SK-N-SH (cell line): ENCODE measurements around the gene ASAH2. TPM values are rescaled to one million over a fixed set of nuclear protein-coding genes. Genes with fewer than 3 reads are reported as not detected.

Experiments used
- CTCF ChIA-PET: fragments of 300-600, 350-600 bp; formaldehyde crosslinking; extraction: SDS; loops from one replicate; lab custom pipeline; 2021; lab: Yijun Ruan, JAX
- POLR2A ChIA-PET: fragments of 350-600 bp; sonication (Branson Sonifier 250); formaldehyde crosslinking; extraction: SDS; loops from one replicate; lab custom pipeline; 2020; ENCODE audit warnings: antibody characterized with exemption, inconsistent platforms; lab: Yijun Ruan, JAX
- DNase-seq: peaks from one replicate; pipeline ENCODE4 v3.0.0; 2012
- H2AFZ ChIP-seq: fragments of 200-600 bp; sonication (generic); 2 replicates; pipeline ENCODE4 v1.8.1; 2016; ENCODE audit warnings: antibody characterized with exemption, mild to moderate bottlenecking, low read depth
- H3F3A ChIP-seq: fragments of 200-600 bp; sonication (generic); replicated peaks from 2 replicates; pipeline ENCODE3; 2016; ENCODE audit warnings: antibody characterized with exemption, mild to moderate bottlenecking; ENCODE audit not compliant: insufficient read depth
- H3K27ac ChIP-seq, 2 experiments: fragments of 200-500 bp in 1 of 2; fragments of 200-600 bp in 1 of 2; sonication (Bioruptor generic) in 1 of 2; sonication (generic), shearing (Covaris generic) in 1 of 2; 2 replicates each; pipeline versions ENCODE4 v1.5.1 to v1.6.1; 2014 to 2016; ENCODE audit warnings: low read depth in 2 of 2, inconsistent platforms in 1 of 2, low read length in 1 of 2, mild to moderate bottlenecking in 1 of 2, mixed read lengths in 1 of 2
- H3K27me3 ChIP-seq: fragments of 200-600 bp; sonication (generic), shearing (Covaris generic); 2 replicates; pipeline ENCODE4 v1.6.1; 2016; ENCODE audit warnings: mixed run types; ENCODE audit not compliant: insufficient read depth
- H3K36me3 ChIP-seq, 2 experiments: fragments of 200-500 bp in 1 of 2; fragments of 200-600 bp in 1 of 2; sonication (Bioruptor generic) in 1 of 2; sonication (generic) in 1 of 2; replicated peaks in 1 of 2; 2 replicates each; pipeline versions ENCODE3 to v1.5.1; 2014 to 2016; ENCODE audit warnings: low read length in 1 of 2, mild to moderate bottlenecking in 1 of 2; ENCODE audit not compliant: insufficient read depth in 2 of 2, control insufficient read depth in 1 of 2
- H3K4me1 ChIP-seq, 2 experiments: fragments of 200-500 bp in 1 of 2; fragments of 200-600 bp in 1 of 2; sonication (Bioruptor generic) in 1 of 2; sonication (generic), shearing (Covaris generic) in 1 of 2; 2 replicates each; pipeline versions ENCODE4 v1.5.1 to v1.6.1; 2014 to 2016; ENCODE audit warnings: low read depth in 1 of 2, low read length in 1 of 2, mixed run types in 1 of 2; ENCODE audit not compliant: insufficient read depth in 2 of 2, control insufficient read depth in 1 of 2
- H3K4me2 ChIP-seq: fragments of 200-600 bp; sonication (generic), shearing (Covaris generic); 2 replicates; pipeline ENCODE4 v1.6.1; 2017; ENCODE audit warnings: mixed run types
- H3K4me3 ChIP-seq, 2 experiments: fragments of 200-500 bp in 1 of 2; fragments of 200-600 bp in 1 of 2; sonication (Bioruptor generic) in 1 of 2; sonication (generic), shearing (Covaris generic) in 1 of 2; 2 replicates each; pipeline versions ENCODE4 v1.5.1 to v1.8.1; 2014 to 2016; ENCODE audit warnings: low read depth in 2 of 2, inconsistent platforms in 1 of 2, low read length in 1 of 2, mild to moderate bottlenecking in 1 of 2, mixed read lengths in 1 of 2, moderate library complexity in 1 of 2
- H3K79me2 ChIP-seq: fragments of 200-600 bp; sonication (generic); 2 replicates; pipeline ENCODE4 v1.8.1; 2017; ENCODE audit warnings: mild to moderate bottlenecking; ENCODE audit not compliant: insufficient read depth
- H3K9ac ChIP-seq: fragments of 200-600 bp; sonication (generic); 2 replicates; pipeline ENCODE4 v1.6.1; 2017; ENCODE audit warnings: mixed run types
- H3K9me2 ChIP-seq: fragments of 200-600 bp; sonication (generic); 2 replicates; pipeline ENCODE4 v1.6.1; 2017; ENCODE audit warnings: mixed run types
- H3K9me3 ChIP-seq: fragments of 200-600 bp; sonication (generic); 2 replicates; pipeline ENCODE4 v1.6.1; 2017; ENCODE audit warnings: mixed run types, mild to moderate bottlenecking, moderate library complexity
- H4K20me1 ChIP-seq: fragments of 200-600 bp; sonication (generic); 2 replicates; pipeline ENCODE4 v1.6.1; 2017; ENCODE audit warnings: mild to moderate bottlenecking, mixed run types; ENCODE audit not compliant: insufficient read depth
- CTCF ChIP-seq: fragments of 200-600 bp; sonication (generic); IDR thresholded peaks from 2 replicates; pipeline ENCODE4 v1.6.1; 2017; ENCODE audit warnings: antibody characterized with exemption, mild to moderate bottlenecking, moderate library complexity
- GABPA ChIP-seq: IDR thresholded peaks from 2 replicates; pipeline ENCODE4 v1.4.0; 2012; ENCODE audit warnings: low read depth, mild to moderate bottlenecking
- POLR2AphosphoS5 ChIP-seq: IDR thresholded peaks from 2 replicates; pipeline ENCODE4 v1.6.1; 2012; ENCODE audit warnings: low read depth, low read length
- TEAD4 ChIP-seq: IDR thresholded peaks from 2 replicates; pipeline ENCODE4 v1.4.0; 2012; ENCODE audit warnings: mild to moderate bottlenecking, borderline replicate concordance; ENCODE audit not compliant: insufficient read depth
- polyA plus RNA-seq, 3 experiments: library from polyadenylated mRNA; depleted of rRNA; stranded (reverse); fragments of >200 nt; gene quantifications; 2 replicates each; pipeline ENCODE4 v1.2.3, GENCODE V29; 2012
- TF ChIP-seq, protein P1 (sequence below): IDR thresholded peaks from 2 replicates; pipeline ENCODE4; 2012

Gene ASAH2
- polyA plus RNA-seq, 1 of the 3 experiments (the other 2 are of a cell fraction): 1.8 TPM

- Histone ChIP-seq H3K27me3 (peaks cover 7% of the 10 kb centered on the region; the same call in 1 of the 2 replicates), H2AFZ (no peak overlapping the region), H3K36me3 (no peaks in the 10 kb centered on the region), H3F3A (no peaks in the 10 kb centered on the region), H3K79me2 (no peaks in the 10 kb centered on the region), H4K20me1 (no peaks in the 10 kb centered on the region), H3K4me2 (no peak overlapping the region), H3K27ac (no peak overlapping the region), H3K4me1 (no peaks in the 10 kb centered on the region), H3K4me3 (no peak overlapping the region), H3K9me2 (no peaks in the 10 kb centered on the region), H3K9me3 (no peaks in the 10 kb centered on the region), H3K9ac (no peak overlapping the region)
- ChIA-PET CTCF (no interaction called here), POLR2A (no interaction called here)
- DNase-seq: no peak
- no peak for TF ChIP-seq GABPA
- no peak for TF ChIP-seq POLR2AphosphoS5
- TF ChIP-seq CTCF: no peak
- TF ChIP-seq, protein P1, sequence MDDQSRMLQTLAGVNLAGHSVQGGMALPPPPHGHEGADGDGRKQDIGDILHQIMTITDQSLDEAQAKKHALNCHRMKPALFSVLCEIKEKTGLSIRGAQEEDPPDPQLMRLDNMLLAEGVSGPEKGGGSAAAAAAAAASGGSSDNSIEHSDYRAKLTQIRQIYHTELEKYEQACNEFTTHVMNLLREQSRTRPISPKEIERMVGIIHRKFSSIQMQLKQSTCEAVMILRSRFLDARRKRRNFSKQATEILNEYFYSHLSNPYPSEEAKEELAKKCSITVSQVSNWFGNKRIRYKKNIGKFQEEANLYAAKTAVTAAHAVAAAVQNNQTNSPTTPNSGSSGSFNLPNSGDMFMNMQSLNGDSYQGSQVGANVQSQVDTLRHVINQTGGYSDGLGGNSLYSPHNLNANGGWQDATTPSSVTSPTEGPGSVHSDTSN: no peak
- no peak for TF ChIP-seq TEAD4
Observed at GRCh38 chr10:50210876-50211275, 40.4 kb downstream of the ASAH2 start.

Other genes starting within 250 kb of the ASAH2 start
- gene WASHC2A, start 183.6 kb downstream of the ASAH2 start, polyA plus RNA-seq (2012; rRNA removed): 16.9 and 24.0 TPM in 2 replicates